Parathyroid adenoma (tissue), 2 donors: ENCODE data around the gene EIPR1.

Experiments
- H2AFZ ChIP-seq: fragments of 300-600 bp; sonication (generic); one replicate; pipeline ENCODE4 v1.7.0; 2017; ENCODE audit warnings: antibody characterized with exemption, mild to moderate bottlenecking
- H3K27ac ChIP-seq: fragments of 300-600 bp; sonication (generic); one replicate; pipeline ENCODE4 v1.7.0; 2017
- H3K27me3 ChIP-seq: fragments of 300-600 bp; sonication (generic); one replicate; pipeline ENCODE4 v1.7.0; 2017; ENCODE audit warnings: low read length; ENCODE audit not compliant: control insufficient read depth, insufficient read depth
- H3K36me3 ChIP-seq: fragments of 300-600 bp; sonication (generic); one replicate; pipeline ENCODE4 v1.7.0; 2017; ENCODE audit warnings: low read length; ENCODE audit not compliant: control insufficient read depth, insufficient read depth
- H3K4me1 ChIP-seq: fragments of 300-600 bp; sonication (generic); one replicate; pipeline ENCODE4 v1.7.0; 2017; ENCODE audit warnings: control low read depth
- H3K4me2 ChIP-seq: fragments of 300-600 bp; sonication (generic); one replicate; pipeline ENCODE4 v1.7.0; 2017; ENCODE audit warnings: low read length
- H3K4me3 ChIP-seq: fragments of 300-600 bp; sonication (generic); one replicate; pipeline ENCODE4 v1.7.0; 2017; ENCODE audit warnings: low read depth, low read length
- H3K79me2 ChIP-seq: fragments of 300-600 bp; sonication (generic); one replicate; pipeline ENCODE4 v1.7.0; 2017; ENCODE audit warnings: control low read depth
- H3K9ac ChIP-seq: fragments of 300-600 bp; sonication (generic); one replicate; pipeline ENCODE4 v1.7.0; 2017; ENCODE audit warnings: mild to moderate bottlenecking
- H3K9me3 ChIP-seq: fragments of 300-600 bp; sonication (generic); one replicate; pipeline ENCODE4 v1.7.0; 2017; ENCODE audit warnings: low read length; ENCODE audit not compliant: control insufficient read depth
- CTCF ChIP-seq: fragments of 300-600 bp; sonication (generic); IDR thresholded peaks from one replicate; pipeline ENCODE4 v1.7.0; 2017; ENCODE audit warnings: antibody characterized with exemption, mild to moderate bottlenecking
- donor health status: primary hyperparathyroidism.

The EIPR1 gene

GRCh38 chr2:3243804-3244203 is 133.8 kb downstream of the EIPR1 start:
- H3K36me3 ChIP-seq = peaks cover under 1% of the 10 kb centered on the region
- H3K79me2 ChIP-seq = peaks cover 2% of the 10 kb centered on the region
- H3K9me3 ChIP-seq = no peaks in the 10 kb centered on the region
- no peak overlapping the region for H3K9ac ChIP-seq
- TF ChIP-seq CTCF = no peak
- no peaks in the 10 kb centered on the region for H3K27me3 ChIP-seq
- H3K4me1 ChIP-seq = peaks cover 2% of the 10 kb centered on the region
- no peak overlapping the region for H3K4me2 ChIP-seq
- no peak overlapping the region for H3K27ac ChIP-seq
- no peak overlapping the region for H3K4me3 ChIP-seq
- H2AFZ ChIP-seq = no peak overlapping the region

- H3K9me3 ChIP-seq = no peaks in the 10 kb centered on the region
- no peak overlapping the region for H3K9ac ChIP-seq
These were observed 134.8 kb downstream of the EIPR1 start for GRCh38 chr2:3242747-3243369.

GRCh38 chr2:3241971-3242746 is 135.5 kb downstream of the EIPR1 start:
- H3K9me3 ChIP-seq = no peaks in the 10 kb centered on the region
- no peak overlapping the region for H3K4me2 ChIP-seq
- no peaks in the 10 kb centered on the region for H3K27me3 ChIP-seq
- H3K9ac ChIP-seq = no peak overlapping the region
- no peak for TF ChIP-seq CTCF
- no peak overlapping the region for H3K27ac ChIP-seq
- H2AFZ ChIP-seq = no peak overlapping the region
- peaks cover 6% of the 10 kb centered on the region for H3K4me1 ChIP-seq
- no peaks in the 10 kb centered on the region for H3K36me3 ChIP-seq
- H3K4me3 ChIP-seq = no peak overlapping the region
- no peaks in the 10 kb centered on the region for H3K79me2 ChIP-seq

More at GRCh38 chr2:3242747-3243369, 134.8 kb downstream of the EIPR1 start:
- H3K4me2 ChIP-seq = no peak overlapping the region
- H3K27me3 ChIP-seq = no peaks in the 10 kb centered on the region
- H3K27ac ChIP-seq = no peak overlapping the region
- H2AFZ ChIP-seq = no peak overlapping the region
- no peak for TF ChIP-seq CTCF
- H3K4me3 ChIP-seq = no peak overlapping the region
- no peaks in the 10 kb centered on the region for H3K79me2 ChIP-seq
- peaks cover 2% of the 10 kb centered on the region for H3K4me1 ChIP-seq
- no peaks in the 10 kb centered on the region for H3K36me3 ChIP-seq

- Histone ChIP-seq H3K27ac (no peak overlapping the region), H3K79me2 (no peaks in the 10 kb centered on the region), H2AFZ (no peak overlapping the region), H3K36me3 (no peaks in the 10 kb centered on the region), H3K9me3 (no peaks in the 10 kb centered on the region), H3K4me1 (peaks cover 9% of the 10 kb centered on the region), H3K4me3 (no peak overlapping the region), H3K4me2 (no peak overlapping the region), H3K9ac (no peak overlapping the region), H3K27me3 (no peaks in the 10 kb centered on the region)
- no peak for TF ChIP-seq CTCF
These were observed 138.4 kb downstream of the EIPR1 start for GRCh38 chr2:3238951-3239841.
